ENCODE measurements around the gene ZMYND8.
"Not testable (repeated sequence)": the region's sequence is repeated elsewhere in the genome, so short reads cannot be mapped to it uniquely, and the experiment has no call there.

Gene ZMYND8

DNA sequence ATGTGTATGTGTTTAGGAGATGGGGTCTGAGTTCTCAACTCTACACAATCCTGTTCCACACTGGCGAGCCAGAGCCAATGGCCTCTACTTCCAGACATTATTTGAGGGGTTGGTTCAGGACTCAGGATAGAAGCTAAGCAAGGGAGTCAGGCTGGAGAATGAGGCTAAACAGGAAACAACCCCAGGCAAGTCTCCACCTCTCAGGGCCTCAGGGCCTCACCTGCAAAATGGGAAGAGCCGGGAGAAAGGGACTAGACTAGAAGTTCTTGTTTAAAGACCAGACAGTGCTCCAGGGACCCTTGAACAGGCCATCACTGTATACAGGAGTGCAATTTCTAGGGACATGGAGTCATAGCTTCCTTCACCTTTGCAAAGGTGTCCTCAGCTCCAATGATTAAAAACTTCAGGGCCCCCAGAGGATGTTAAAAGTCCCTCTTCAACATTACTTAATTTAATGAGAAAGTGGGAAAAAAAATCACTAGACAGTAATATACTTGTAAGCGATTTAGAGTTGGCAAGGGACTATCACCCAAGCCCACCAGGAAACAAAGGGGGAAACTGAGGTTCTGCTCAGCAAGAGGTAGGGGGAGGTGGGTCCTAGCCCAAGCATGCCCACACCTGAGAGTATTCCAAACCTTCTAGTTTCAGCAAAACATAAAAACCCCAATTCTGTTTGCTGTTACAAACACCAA, 41.7 kb downstream of the ZMYND8 start:
- no peak for DNase-seq (ENCODE audit: low spot score)

DNA sequence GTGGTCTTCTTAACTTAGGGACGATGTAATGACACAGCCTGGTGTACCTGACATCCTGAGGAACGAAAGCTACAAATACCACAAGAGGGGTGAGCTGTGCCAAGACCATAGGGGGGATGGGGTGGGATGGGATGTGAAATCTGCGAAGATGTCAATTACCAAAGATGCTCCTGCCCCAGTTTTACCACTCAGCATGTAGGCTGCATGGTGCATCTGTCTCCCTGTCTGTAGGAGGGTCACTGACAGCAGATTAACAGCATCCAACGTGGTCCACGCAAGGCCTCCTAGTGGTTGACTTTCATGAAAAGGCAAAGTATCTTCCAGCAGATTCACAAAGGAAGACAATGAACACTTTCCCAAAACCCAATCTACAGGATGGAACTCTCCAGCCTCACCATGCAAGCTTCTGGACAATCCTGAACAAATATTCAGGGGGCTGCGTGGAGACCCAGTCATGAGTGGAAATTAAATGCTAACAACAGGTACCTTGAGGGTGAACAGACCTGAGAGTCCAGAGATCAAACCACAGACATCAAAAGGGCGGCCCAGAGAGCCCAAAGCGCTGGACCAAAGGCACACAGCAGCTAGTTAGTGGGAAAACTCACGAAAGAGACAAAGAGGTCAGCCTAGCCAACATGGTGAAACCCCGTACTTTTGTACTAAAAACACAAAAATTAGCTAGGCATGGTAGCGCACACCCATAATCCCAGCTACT, 44.4 kb downstream of the ZMYND8 start:
- no peak for DNase-seq (ENCODE audit: low spot score)

DNA sequence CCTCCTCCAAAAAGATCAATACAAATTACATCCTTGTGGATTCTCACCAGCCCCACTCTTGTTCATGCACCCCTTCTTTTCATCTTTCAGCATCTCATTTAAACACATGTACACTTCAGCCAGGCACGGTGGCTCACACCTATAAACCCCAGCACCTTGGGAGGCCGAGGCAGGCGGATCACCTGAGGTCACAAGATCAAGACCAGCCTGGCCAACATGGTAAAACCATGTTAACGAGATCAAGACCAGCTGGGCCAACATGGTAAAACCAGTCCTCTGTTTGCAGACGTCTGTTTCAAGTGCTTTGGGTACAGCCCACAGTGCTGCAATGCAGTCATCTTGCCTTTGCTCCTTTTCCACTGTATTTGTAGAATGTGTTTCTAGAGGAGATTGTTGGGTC, 45.3 kb downstream of the ZMYND8 start:
- DNase-seq (ENCODE audit: low spot score): no peak

DNA sequence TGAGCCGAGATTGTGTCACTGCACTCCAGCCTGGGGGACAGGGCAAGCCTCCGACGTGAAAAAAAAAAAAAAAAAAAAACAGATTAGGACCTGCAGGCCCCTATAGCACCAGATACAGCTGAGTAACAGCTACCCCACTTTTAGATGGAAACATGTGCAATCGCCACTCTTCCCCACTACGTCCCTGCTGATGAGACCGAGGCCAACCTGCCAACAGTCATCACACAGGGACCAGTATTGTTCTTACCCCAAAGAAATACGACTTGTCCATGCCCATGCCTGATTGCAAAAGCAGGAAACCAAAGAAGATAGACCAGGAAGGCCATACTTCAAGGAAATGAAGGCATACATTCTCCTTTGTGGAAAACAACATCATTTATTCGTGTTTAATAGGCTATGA, 45.8 kb downstream of the ZMYND8 start:
- DNase-seq (ENCODE audit: low spot score): no peak

DNA sequence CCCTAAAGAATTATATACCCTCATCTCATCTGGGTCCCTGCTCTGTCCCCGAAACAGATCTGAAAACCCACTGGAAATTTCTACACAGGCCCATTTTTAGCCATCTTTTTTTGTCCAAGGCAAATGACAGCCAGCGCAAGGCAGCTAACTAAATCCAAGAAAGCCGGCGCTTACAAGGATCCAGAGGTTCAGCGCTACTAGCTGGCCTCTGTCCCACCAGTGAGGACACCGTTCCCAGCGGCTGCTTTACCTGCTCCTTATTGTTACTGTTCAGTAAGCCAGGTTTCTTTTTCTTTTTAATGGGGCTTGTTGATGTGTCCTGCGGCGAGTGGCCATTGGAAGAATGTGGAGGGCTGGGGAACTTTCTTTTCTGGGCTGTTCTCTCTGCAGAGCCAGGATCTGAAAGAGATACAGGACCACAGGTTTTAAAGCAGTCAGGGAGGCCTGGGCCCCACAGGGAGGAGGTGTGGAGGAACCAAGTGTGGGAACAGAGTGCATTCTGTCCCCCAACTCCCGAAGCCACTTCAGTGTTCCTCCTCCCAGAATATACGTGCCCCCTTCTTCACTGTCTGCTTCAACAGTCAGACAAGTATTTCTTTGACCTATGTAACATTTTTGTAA, 46.6 kb downstream of the ZMYND8 start:
- DNase-seq (ENCODE audit: low spot score): no peak

DNA sequence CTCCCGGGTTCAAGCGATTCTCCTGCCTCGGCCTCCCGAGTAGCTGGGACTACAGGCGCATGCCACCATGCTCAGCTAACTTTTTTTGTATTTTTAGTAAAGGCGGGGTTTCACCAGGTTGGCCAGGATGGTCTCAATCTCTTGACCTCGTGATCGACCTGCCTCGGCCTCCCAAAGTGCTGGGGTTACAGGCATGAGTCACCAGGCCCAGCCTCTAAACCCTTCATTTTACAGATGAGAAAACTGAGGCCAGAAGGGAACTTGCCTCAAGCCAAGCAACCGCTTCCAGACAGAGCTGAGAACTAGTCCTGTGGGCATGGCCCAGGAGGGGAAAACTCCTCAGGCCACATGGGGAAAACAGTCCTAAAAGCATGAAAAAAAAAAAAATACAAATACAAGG, 47.1 kb downstream of the ZMYND8 start:
- DNase-seq (ENCODE audit: low spot score): no peak

DNA sequence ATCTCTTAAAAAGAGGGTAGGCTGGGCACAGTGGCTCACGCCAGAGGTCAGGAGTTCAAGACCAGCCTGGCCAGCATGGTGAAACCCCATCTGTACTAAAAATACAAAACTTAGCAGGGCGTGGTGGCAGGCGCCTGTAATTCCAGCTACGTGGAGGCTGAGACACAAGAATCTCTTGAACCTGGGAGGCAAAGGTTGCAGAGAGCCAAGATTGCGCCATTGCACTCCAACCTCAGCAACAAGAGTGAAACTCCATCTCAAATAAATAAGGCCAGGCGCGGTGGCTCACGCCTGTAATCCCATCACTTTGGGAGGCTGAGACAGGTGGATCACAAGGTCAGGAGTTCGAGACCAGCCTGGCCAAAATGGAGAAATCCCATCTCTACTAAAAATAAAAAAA, 48.9 kb downstream of the ZMYND8 start:
- DNase-seq (ENCODE audit: low spot score): not testable (repeated sequence)

DNA sequence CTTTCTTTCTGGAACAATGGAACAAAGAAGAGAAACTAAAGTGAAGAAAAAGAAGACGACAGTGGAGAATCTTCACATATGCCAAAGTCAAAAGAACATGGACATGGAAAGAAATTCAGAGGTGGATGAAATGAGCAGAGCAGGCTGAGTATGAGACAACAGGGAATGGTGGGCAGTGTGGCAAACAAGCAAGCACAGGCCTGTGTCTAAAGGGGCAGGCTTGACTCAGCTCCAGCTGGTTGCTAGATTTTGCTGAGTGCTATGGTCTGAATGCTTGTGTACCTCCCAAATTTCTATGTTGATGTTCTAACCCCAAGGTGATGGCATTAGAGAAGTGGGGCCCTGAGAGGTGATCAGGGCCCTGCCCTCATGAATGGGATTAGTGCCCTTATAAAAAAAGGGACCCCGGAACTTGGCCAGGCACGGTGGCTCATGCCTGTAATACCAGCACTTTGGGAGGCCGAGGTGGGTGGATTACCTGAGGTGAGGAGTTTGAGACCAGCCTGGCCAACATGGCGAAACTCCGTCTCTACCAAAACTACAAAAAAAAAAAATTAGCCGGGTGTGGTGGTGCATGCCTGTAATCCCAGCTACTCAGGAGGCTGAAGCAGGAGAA, 49.6 kb downstream of the ZMYND8 start:
- DNase-seq (ENCODE audit: low spot score): no peak

DNA sequence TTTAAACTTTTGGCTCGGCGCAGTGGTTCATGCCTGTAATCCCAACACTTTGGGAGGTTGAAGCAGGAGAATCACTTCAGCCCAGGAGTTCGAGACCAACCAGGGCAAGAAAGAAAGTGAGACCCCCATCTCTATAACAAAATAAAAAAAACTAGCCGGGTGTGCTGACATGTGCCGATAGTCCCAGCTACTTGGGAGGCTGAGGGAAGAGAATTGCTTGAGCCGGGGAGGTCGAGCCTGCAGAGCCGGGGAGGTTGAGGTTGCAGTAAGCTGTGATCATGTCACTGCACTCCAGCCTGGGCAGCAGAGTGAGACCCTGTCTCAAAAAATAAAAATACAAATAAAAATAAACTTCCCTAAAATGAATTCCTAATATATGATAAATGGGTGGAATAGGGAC, 50.4 kb downstream of the ZMYND8 start:
- DNase-seq (ENCODE audit: low spot score): no peak

DNA sequence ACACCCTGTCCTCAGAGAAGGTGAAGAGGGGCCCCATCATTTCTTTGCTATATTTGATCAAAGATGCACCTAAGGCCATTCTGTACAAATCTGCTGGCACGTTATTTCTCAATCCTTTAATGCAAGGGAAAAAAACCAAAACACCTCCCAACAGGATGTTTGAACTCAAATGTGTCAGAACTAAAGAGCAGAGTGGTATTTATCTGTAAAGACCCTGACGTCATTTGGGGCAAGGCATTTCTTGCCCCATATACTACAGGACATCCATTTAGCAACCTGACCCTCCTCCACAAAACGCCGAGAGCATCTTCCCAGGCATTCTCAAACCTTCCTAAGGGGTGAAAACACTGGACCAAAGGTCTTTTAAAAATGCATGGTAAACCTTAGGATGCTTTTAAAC, 50.8 kb downstream of the ZMYND8 start:
- no peak for DNase-seq (ENCODE audit: low spot score)

DNA sequence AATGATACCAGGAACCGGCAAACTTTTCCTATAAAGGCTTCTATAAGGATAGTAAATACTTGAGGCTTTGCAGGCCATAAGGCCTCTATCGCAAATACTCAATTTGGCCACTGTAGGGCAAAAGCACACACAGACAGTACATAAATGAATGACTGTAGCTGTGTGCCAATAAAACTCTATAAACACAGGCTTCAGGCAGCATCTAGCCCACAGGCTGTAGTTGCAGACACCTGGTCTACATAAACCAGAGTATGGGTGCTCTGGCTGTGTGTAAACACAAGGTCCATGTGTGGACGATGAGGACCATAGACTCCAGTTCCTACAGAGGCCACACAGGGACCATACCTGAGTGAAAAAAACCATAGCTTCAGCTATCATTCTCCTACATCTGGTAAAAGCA, 52.2 kb downstream of the ZMYND8 start:
- no peak for DNase-seq (ENCODE audit: low spot score)

DNA sequence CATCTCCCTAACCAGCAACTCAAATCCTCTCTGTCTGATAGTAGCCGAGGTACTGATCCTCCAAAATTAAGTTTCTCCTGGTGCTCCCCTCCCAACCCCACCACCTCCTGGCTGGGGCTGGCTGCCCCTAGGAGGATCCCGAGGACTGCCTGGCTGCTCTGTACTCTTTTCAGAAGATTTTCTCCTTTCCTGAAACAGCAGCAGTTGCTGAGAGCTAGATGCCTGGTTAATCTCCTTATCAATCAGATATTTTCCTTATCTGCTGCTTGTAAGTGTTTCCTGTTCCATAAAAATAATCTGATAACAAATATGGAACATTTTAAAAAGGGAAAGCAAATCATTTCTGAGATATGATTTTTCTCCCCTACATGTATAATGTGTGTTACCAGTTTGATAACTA, 52.8 kb downstream of the ZMYND8 start:
- no peak for DNase-seq (ENCODE audit: low spot score)

DNA sequence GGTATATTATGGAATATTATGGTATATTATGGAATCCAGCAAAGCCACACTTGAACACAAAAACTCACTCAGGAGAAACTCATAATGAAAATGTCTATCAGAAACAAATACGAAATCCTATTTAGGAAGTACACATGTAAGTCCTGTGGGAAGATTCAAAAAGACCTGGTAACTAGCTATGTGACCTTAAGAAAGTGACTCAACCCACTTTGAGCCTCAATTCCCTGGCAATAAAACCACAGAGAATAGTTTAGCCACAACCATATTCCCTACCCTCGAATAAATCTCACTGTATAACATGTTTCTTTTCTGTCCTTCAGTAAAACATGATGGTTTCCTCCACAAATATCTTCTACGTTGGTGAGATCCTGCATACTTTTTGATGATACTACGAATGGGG, 56.4 kb downstream of the ZMYND8 start:
- DNase-seq (ENCODE audit: low spot score): no peak

DNA sequence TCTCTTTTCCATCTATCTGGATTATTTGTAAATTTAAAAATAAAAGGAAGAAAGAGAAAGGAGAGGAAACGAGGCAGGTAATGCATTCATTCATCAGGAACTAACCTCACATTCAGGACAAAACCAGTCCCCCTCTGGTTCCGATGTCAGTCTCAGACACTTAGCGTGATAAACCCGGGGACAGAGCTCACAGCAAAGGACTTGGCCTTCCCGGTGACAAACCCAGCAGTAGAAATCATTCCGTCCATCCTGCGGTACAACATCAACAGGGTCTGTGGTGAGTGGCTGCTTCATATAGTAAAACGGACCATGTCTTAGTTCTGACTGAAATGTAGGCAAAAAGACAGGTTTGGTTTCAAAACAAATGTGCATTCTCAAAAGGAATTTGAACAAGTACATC, 57.9 kb downstream of the ZMYND8 start:
- no peak for DNase-seq (ENCODE audit: low spot score)

DNA sequence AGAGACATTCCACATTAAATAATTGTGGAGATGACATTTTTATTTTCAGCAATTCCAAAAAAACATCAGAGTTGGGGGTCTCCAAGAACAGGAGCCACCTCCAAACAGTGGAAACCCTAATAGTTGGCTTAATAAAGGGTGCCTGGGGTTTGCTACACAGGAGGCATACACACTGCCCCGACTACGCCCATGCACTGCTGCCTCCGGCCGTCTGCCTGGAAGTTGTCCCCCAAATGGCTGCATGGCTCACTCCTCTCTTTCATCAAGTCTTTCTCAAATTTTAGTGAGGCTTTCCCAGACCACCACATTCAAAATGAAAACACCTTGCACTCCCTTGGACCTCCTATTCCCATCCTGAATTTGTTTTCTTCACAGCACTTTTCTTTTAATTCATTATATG, 58.8 kb downstream of the ZMYND8 start:
- no peak for DNase-seq (ENCODE audit: low spot score)

DNA sequence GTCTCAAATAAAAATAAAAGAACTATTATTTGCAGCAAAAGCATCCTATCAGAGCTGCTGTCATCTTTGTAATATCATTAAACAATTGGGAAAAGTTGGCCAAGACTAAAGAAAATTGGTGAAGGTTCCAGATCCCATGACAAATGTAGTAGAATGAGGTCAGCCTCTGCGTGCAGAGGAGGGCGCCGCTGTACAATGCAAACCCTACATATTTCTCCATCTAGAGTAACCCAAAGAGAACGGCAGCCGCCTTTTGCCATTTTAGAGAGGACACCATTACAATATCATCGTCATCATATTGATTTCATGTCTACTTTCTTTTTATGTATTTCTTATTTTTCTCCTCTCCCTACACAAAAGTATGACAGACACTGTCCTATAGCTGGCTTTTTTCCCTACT, 59.5 kb downstream of the ZMYND8 start:
- DNase-seq (ENCODE audit: low spot score): no peak

DNA sequence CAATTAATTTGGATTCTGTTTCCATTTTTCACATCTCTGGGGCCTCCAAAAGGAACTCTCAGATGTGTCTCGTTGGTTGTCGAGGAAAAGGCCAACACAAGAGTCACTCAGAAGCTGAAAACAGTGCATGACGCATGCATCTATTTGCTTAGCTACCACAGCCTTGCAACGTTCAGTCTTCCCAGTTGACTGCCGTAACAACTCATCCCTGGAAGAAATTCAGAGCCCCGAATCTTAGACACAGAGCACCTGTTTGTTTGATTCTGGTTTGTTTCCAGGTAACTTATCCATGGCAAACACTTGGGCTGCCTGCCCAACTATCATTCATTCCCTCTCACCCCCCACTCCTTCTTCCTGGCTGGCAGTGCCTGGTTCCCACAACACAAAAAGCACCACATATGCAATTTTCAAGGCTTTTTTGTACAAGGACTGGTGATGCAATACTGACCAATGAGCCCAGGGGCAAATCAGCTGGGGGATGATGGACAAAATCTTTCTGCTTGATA, 60.5 kb downstream of the ZMYND8 start:
- DNase-seq (ENCODE audit: low spot score): no peak

DNA sequence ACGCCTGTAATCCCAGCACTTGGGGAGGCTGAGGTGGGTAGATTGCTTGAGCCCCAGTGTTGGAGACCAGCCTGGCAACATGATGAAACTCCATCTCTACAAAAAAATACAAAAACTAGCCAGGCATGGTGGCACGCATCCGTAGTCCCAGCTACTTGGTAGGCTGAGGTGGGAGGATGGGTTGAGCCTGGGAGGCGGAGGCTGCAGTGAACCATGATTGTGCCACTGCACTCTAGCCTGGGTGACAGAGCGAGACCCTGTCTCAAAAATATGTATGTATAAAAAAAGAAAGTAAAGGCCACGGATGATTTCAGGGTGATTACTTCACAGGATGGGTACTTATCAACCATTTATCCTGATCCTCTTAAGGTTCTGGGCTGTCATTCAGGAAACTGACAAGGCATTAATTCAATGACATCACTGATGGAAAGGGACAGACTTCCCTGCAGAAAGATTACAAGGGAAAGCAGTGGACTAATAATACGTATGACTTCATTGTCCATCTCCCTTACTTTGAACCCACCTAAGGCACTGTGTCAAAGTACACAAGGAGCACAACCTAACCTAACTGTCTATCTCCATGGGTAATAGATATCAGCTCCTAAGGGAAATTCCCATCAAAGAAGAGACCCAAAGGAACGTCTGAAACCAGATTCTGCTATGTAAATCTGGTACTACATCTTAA, 61.2 kb downstream of the ZMYND8 start:
- DNase-seq (ENCODE audit: low spot score): no peak

DNA sequence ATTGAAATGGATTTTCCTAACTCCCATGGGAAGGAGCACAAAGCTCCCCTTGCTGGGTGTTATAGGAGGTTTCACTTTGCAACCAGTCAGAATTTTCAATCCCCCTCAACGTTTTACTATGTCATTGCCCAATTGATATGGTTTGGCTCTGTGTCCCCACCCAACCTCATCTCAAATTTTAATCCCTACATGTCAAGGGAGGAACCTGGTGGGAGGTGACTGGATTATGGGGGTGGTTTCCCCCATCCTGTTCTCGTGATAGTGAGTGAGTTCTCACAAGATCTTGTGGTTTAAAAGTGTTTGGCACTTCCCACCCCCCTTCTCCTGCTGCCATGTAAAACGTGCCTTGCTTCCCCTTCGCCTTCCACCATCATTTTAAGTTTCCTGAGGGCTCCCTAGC, 62.9 kb downstream of the ZMYND8 start:
- no peak for DNase-seq (ENCODE audit: low spot score)

DNA sequence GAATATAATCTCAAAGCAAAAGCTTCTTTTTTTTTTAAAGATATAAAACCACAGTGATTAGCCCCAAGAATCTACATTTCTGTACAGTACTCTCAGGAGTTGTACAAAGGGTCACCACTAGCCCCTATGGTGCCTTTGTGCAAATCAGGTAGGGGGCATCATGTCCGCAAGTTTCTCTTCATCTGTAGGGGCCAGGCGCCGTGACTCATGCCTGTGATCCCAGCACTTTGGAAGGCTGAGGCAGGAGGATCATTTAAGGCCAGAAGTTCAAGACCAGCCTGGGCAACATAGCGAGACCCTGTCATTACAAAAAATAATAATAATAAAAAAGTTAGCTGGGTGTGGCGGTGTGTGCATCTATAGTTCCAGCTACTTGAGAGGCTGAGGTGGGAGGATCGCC, 63.9 kb downstream of the ZMYND8 start:
- no peak for DNase-seq (ENCODE audit: low spot score)

DNA sequence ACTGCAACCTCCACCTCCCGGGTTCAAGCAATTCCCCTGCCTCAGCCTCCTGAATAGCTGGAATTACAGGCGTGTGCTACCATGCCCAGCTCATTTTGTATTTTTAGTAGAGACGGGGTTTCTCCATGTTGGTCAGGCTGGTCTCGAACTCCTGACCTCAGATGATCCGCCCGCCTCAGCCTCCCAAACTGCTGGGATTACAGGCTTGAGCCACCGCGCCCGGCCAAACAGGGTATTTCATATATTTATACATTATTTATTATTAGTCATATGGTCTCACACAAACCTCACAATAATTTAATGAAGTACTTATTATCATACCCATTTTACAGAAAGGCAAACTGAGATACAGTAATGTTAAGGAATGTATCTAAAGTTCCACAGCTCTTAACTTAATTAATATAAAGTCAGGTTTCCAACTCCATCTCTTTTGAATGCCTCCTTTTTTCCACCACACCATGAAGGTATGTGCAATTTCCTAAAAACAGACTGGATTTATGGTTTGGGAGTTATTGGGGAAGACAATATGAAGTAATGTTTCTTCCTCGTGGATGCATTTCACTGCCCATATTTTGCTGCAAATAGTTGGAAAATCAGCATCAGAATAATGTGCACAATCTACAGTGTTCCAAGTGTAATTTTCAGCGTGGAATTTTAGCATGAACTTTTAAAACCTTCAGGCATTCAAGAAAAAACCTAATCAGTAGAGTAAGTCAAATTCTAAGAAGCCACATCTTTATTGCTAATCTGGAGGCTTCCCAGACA, 65.7 kb downstream of the ZMYND8 start:
- DNase-seq (ENCODE audit: low spot score): no peak

Data from SK-N-DZ (cell line).